Spleen (tissue), 7 donors: ENCODE measurements around the gene POLR2J.

Experiments
- CTCF ChIP-seq, 11 experiments: fragments of 200-600 bp in 7 of 11; fragments of 450-650 bp in 4 of 11; sonication (generic) in 4 of 11; IDR thresholded peaks in 8 of 11; conservative IDR thresholded peaks in 3 of 11; 1 replicate in 7 of 11; 2 replicates in 4 of 11; pipeline versions ENCODE4 v1.4.0 to v1.8.0; 2016 to 2021; ENCODE audit warnings: antibody characterized with exemption in 11 of 11, inconsistent platforms in 4 of 11, mild to moderate bottlenecking in 1 of 11
- POLR2A ChIP-seq, 3 donors: fragments of 450-650 bp; IDR thresholded peaks; one replicate each; pipeline ENCODE4 v1.5.1; 2017; ENCODE audit warnings: antibody characterized with exemption in 3 of 3, mild to moderate bottlenecking in 1 of 3
- POLR2AphosphoS5 ChIP-seq, 3 donors: sonication (generic); formaldehyde crosslinking; IDR thresholded peaks; one replicate each; pipeline ENCODE4 v1.5.1; 2017; ENCODE audit warnings: antibody characterized with exemption in 3 of 3
- donor health status: DM: no; HTN: no; CAD: no; lungs with moderate emphysema.
- donor health status: DM: no; HTN: no; CAD: no.
- donor health status: DM: no; HTN: no; CAD: no.

- TF ChIP-seq POLR2A (IDR thresholded peaks at IDR 0.05), result no peak
- no peak for TF ChIP-seq CTCF (IDR thresholded peaks at IDR 0.05 in 8 of 11, conservative IDR thresholded peaks at IDR 0.05 in 3 of 11)
- peak in 1 of 3 donors; percentile 61 for TF ChIP-seq POLR2AphosphoS5 (IDR thresholded peaks at IDR 0.05)
These were observed 27.2 kb downstream of the POLR2J start for GRCh38 chr7:102451371-102452054.
